Muscle of leg (tissue), 11 donors: ENCODE data around the gene KLHL29. TPM values are rescaled to one million over a fixed set of nuclear protein-coding genes. Genes with fewer than 3 reads are reported as not detected.

ENCODE experiments used
- DNase-seq: peaks from one replicate; pipeline ENCODE4 v3.0.0; 2013
- H3K27ac ChIP-seq: one replicate; pipeline ENCODE4 v1.5.1; 2013; ENCODE audit warnings: mild to moderate bottlenecking, low read length, control low read depth
- H3K27me3 ChIP-seq: one replicate; pipeline ENCODE4 v1.6.1; 2013; ENCODE audit warnings: low read length; ENCODE audit not compliant: control insufficient read depth, insufficient read depth
- H3K36me3 ChIP-seq: one replicate; pipeline ENCODE4 v1.6.1; 2013; ENCODE audit warnings: low read length; ENCODE audit not compliant: control insufficient read depth, insufficient read depth
- H3K4me1 ChIP-seq: one replicate; pipeline ENCODE4 v1.6.1; 2013; ENCODE audit warnings: low read length; ENCODE audit not compliant: control insufficient read depth, insufficient read depth
- H3K4me3 ChIP-seq: one replicate; pipeline ENCODE4 v1.5.1; 2013; ENCODE audit warnings: low read length, control low read depth
- H3K9me3 ChIP-seq: replicated peaks from 2 replicates; pipeline ENCODE4 v1.6.1; 2013; ENCODE audit warnings: low read depth, low read length; ENCODE audit not compliant: control insufficient read depth
- WGBS: methylation state at CpG from one replicate; pipeline ENCODE4 v1.1.5; 2013; ENCODE audit warnings: missing lambda C conversion rate; ENCODE audit not compliant: insufficient coverage; 5-methylcytosine and 5-hydroxymethylcytosine counted together
- polyA plus RNA-seq, 8 donors: library from polyadenylated mRNA; unstranded; fragments of 120-200 nt; gene quantifications; one replicate each; pipeline versions ENCODE4 v1.2.1 to v1.2.3, GENCODE V29; 2013; ENCODE audit warnings: inconsistent platforms in 1 of 8, low replicate concordance in 1 of 8; ENCODE audit not compliant: insufficient read length in 8 of 8, insufficient read depth in 1 of 8
- total RNA-seq: library from RNA; stranded (reverse); fragments of 120-200 nt; gene quantifications from one replicate; pipeline ENCODE4 v1.2.4, GENCODE V29; 2013

Gene KLHL29
- total and polyA plus RNA-seq, 9 donors, result 4.7 to 9.7 (median 7.3) TPM

DNA sequence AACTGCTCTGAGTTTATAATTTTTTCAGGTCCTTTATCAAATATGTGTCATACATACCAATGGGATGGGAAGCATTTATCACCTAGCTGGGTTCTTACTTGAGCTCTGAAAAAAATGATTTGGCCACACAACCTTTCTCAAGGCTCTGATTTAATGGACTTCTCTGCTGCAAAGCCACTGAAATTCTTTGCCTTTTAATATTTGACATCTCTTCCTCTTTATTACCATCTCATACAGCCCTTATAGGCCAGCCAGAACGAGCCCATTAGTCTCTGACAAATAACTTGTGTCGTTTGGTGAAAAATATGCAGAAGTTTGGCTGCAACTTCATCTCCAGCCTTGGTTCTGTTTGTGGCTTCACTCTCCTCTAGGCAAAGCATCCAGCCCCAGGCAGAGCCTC is 292.9 kb downstream of the KLHL29 start:
- H3K27ac ChIP-seq, result no peak overlapping the region
- DNase-seq, result no peak
- no CpG with 5 or more reads among the region's 2 CpGs for WGBS
- H3K36me3 ChIP-seq, result peaks cover 2% of the 10 kb centered on the region
- H3K4me1 ChIP-seq, result no peaks in the 10 kb centered on the region
- H3K9me3 ChIP-seq, result peaks cover 3% of the 10 kb centered on the region
- H3K4me3 ChIP-seq, result no peak overlapping the region
- H3K27me3 ChIP-seq, result no peaks in the 10 kb centered on the region

DNA sequence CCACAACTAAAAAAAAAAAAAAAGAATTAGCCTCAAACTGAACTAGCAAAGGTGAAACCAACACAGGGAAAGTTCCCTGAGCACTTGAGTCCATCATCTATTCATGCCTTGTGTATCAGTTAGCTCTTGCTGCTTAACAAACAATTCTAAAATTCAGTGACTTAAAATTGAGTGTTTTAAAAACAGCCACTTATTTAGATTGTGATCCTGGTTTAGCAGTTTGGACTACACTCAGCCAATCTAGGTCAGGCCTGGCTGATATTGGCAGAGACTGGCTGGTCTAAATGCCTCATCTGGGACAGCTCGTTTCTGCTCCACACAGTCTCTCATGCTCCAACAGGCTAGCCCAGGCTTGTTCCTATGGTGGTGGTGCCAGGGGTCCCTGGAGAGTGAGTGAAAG is 294.1 kb downstream of the KLHL29 start:
- H3K9me3 ChIP-seq, result peaks cover 3% of the 10 kb centered on the region
- no CpG with 5 or more reads among the region's 1 CpG for WGBS
- no peaks in the 10 kb centered on the region for H3K4me1 ChIP-seq
- H3K27me3 ChIP-seq, result no peaks in the 10 kb centered on the region
- DNase-seq, result no peak
- H3K27ac ChIP-seq, result no peak overlapping the region
- H3K4me3 ChIP-seq, result no peak overlapping the region
- H3K36me3 ChIP-seq, result peaks cover 2% of the 10 kb centered on the region

DNA sequence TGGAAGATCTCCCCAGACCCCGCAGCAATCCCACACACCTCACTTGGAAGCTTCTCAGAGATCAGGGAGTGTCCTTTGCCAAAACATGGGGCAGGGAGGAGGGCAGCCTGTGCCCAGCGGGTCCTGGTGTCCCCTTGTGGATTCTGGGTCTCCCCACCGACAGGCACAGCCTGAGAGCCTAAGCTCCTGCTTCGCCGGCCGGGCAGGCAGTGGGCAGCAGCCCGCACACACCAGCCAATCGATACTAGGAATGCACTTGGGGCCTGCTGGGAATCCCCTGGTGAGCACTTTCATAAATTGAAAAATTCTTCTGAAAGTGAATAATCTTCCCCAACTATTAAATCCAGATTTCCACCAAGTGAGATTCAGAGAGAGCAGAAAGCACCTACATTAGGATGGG is 296.0 kb downstream of the KLHL29 start:
- peaks cover 4% of the 10 kb centered on the region for H3K36me3 ChIP-seq
- H3K27me3 ChIP-seq, result no peaks in the 10 kb centered on the region
- DNase-seq, result no peak
- peaks cover 3% of the 10 kb centered on the region for H3K4me1 ChIP-seq
- H3K9me3 ChIP-seq, result peaks cover 3% of the 10 kb centered on the region
- WGBS, result 60% methylated on average over 2 of the region's 8 CpGs
- no peak overlapping the region for H3K27ac ChIP-seq
- H3K4me3 ChIP-seq, result no peak overlapping the region

DNA sequence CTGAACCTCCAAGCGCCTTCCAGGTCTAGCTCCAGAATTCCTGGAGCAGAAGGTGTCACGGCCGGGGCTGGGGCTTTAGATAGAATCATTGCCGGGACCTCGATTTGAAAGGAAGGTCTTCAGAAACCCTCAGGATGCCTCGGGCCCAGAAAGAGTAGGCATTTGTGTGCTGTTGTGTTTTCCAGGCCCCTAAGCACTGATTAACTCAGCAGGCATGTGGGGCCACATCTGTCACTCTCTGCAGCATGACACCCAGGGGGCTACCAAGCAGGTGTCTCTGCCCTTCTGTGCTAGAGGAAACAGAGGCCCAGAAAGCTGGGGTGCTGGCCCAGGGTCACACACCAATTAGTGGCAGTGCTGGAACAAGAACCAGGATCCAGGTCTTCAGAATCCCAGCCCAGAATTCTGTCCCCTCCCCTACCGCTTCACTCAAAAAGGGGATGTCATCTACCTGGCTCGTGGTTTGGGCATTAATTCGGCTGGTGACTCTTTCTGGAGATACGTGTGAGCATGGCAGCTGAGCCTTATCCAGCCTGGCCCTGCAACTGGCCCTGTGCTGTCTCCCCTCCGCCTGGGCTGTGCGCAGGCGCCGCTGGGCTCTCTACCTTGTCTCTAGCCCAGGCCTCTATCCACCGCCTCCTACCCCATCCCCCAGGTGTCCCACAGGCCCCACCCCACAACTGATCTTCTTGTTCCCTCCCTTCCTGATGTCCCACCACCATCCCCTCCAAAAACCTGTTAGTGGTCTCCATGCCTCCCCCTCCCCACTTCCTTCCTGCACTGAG is 296.6 kb downstream of the KLHL29 start:
- DNase-seq, result no peak
- Histone ChIP-seq H3K27ac (no peak overlapping the region), H3K4me3 (no peak overlapping the region), H3K4me1 (peaks cover 3% of the 10 kb centered on the region), H3K9me3 (peaks cover 3% of the 10 kb centered on the region), H3K27me3 (no peaks in the 10 kb centered on the region), H3K36me3 (peaks cover 4% of the 10 kb centered on the region)
- 87% methylated on average over 14 of the region's 15 CpGs for WGBS

DNA sequence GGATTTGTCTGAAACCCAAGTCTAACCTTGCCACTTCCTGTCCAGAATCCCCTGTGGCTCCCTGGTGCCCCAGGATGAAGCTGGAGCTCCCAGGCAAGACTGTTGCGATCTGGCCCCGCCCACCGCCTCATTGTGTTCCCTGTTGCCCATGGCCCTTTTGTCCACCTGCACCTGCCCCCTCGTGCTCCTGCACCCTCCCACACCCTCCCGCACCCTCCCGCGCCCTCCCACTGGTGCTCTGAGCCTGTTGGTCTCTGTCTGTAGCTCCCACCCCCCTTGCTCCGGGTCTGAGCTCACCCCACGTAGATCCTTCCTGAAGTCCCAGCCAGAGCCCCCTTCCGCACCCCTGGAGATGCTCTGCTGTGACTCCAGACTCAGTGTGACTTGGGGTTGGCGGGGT is 297.5 kb downstream of the KLHL29 start:
- 87% methylated on average over 10 of the region's 11 CpGs for WGBS
- Histone ChIP-seq H3K4me3 (no peak overlapping the region), H3K36me3 (peaks cover 2% of the 10 kb centered on the region), H3K27ac (no peak overlapping the region), H3K27me3 (no peaks in the 10 kb centered on the region), H3K4me1 (peaks cover 3% of the 10 kb centered on the region), H3K9me3 (peaks cover 3% of the 10 kb centered on the region)
- DNase-seq, result no peak

DNA sequence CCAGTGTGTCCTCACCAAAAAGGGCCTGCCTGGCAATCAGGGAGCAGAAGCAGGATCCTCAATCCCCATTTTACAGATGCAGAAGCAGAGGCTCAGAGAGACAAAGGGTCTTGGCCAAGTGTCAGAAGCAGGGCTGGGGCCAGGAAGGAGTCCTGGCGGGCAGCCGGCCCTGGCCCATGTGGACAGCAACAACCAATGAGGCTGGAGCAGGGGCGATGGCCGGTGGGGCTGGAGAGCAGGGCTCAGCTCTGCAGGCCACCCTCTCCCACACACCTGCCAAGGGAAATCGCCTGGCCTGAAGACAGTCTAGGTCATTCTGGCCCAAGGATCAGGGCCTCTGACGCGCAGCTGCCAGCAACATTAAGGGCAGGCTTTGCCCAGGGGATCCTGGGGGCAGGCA is 298.0 kb downstream of the KLHL29 start:
- Histone ChIP-seq H3K4me1 (peaks cover 3% of the 10 kb centered on the region), H3K9me3 (peaks cover 3% of the 10 kb centered on the region), H3K36me3 (peaks cover 2% of the 10 kb centered on the region), H3K27ac (no peak overlapping the region), H3K4me3 (no peak overlapping the region), H3K27me3 (no peaks in the 10 kb centered on the region)
- DNase-seq, result no peak
- 58% methylated on average over 4 of the region's 7 CpGs for WGBS

DNA sequence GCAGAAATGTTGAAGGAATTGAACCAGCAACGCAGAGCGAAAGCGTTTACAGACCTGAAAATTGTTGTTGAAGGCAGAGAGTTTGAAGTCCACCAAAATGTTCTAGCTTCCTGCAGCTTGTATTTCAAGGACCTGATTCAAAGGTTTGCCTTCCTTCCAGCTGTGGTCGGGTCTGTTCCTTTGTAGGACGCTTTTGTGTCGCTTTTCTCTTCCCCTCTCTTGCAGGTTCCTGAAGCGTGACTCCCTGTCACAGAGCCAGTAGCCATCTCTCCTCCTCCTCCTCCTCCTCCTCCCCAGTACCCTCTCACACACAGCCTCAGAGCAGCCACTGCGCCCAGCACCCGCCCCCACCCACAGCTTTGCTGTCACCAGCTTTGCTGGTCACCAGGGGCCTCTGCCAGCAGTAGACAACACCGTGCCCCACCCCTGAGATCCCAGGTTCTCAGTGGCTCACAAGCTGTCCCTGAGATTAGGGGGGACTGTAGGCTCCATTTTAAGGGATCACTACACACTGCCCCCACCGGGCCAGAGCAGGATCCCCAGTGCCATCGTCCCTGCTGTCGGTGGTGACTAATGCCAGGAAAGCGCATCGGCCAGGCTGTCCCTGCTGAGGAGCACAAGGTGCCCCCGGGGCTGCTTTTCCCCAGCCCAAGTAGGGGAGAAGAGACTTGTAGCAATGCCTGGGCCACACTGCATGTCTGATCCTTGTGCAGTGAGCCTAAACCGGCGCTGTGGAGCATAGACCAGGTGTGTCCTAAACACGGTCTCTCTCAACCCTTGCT is 299.6 kb downstream of the KLHL29 start:
- Histone ChIP-seq H3K27me3 (no peaks in the 10 kb centered on the region), H3K36me3 (peaks cover 2% of the 10 kb centered on the region), H3K9me3 (no peaks in the 10 kb centered on the region), H3K4me3 (no peak overlapping the region), H3K4me1 (peaks cover 3% of the 10 kb centered on the region), H3K27ac (no peak overlapping the region)
- DNase-seq, result no peak
- WGBS, result 65% methylated on average over 10 of the region's 19 CpGs

DNA sequence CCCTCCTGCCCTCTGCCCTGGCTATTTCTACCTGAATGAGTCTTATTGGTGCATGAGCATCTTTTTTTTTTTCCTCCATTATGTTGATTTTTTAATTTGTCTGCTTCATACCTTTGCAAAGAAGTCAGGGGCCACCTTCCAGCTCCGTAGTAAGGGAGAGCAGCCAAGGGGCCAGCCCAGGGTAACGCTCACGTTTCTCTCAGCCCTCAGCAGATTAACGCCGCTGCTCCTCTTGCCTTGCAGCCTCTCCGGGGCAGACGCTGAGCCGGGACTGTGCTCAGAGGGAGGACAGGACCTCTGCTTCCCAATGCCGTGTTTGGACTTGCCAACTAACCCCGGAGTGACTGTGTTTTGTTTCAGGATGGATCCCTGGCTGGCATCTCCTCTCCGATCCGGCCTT is 300.2 kb downstream of the KLHL29 start:
- no peak overlapping the region for H3K27ac ChIP-seq
- no peak overlapping the region for H3K4me3 ChIP-seq
- peaks cover 2% of the 10 kb centered on the region for H3K36me3 ChIP-seq
- no peak for DNase-seq
- no peaks in the 10 kb centered on the region for H3K27me3 ChIP-seq
- no peaks in the 10 kb centered on the region for H3K9me3 ChIP-seq
- peaks cover 3% of the 10 kb centered on the region for H3K4me1 ChIP-seq
- 34% methylated on average over 12 of the region's 12 CpGs for WGBS

DNA sequence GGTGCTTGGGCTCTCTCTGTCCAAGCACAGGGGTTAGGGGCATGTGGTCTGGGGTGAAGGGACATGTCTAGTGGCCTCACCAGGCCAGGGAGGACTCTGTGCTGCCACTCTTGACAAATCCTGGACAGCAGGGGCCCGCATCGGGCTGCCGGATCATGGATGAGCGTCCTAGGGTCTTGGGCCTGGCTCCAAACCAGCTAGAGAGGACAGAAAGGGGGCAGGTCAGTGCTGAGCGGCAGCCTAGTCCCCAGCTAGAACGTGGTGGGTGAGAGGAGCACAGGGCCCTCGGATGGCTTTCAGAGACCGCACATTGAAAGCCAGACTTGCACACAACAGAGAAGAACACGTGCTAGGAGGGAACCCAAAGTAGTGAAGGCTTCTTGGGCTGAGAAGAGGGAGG is 300.7 kb downstream of the KLHL29 start:
- DNase-seq, result no peak
- H3K36me3 ChIP-seq, result peaks cover 2% of the 10 kb centered on the region
- H3K4me1 ChIP-seq, result peaks cover 3% of the 10 kb centered on the region
- no peaks in the 10 kb centered on the region for H3K9me3 ChIP-seq
- no peak overlapping the region for H3K4me3 ChIP-seq
- no peak overlapping the region for H3K27ac ChIP-seq
- 86% methylated on average over 9 of the region's 9 CpGs for WGBS
- no peaks in the 10 kb centered on the region for H3K27me3 ChIP-seq

DNA sequence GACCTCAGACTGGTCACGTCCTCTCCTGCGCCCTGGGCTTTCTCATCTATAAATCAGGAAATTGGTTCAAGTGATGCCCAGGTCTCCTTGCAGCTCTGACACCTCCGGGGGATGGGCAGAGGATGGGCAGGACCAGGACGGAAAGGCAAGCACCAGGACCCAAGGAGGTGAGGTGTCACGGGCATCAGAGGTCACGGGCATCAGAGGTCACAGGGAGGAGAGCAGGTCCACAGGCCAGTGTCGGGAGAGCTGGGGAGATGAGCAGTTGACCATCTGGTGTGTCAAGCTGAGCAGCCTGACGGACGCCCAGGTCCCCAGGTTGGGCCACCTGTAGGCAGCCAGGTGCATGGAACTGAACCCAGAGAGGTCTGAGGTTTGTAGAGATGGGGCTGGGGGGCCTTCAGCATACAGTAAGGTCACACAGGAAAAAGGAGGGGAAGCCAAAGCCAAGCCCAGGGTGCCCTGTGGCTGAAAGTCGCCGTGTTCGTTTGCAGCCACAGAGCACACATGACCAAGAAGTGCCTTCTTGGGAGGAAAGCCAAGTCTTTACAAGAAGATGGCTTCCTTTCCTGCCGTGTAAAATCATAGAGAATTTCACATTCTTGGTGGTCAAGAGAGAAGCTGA is 301.5 kb downstream of the KLHL29 start:
- Histone ChIP-seq H3K9me3 (no peaks in the 10 kb centered on the region), H3K36me3 (peaks cover 3% of the 10 kb centered on the region), H3K4me1 (peaks cover 3% of the 10 kb centered on the region), H3K27me3 (no peaks in the 10 kb centered on the region), H3K27ac (no peak overlapping the region), H3K4me3 (no peak overlapping the region)
- DNase-seq, result no peak
- 91% methylated on average over 12 of the region's 13 CpGs for WGBS
